H1 (cell line): ENCODE results near the gene CAVIN4. TPM values are rescaled to one million over a fixed set of nuclear protein-coding genes. Genes with fewer than 3 reads are reported as not detected.

Experiments
- CTCF ChIA-PET: fragments of 300-600 bp; sonication (Branson Sonifier 250); formaldehyde crosslinking; loops from one replicate; lab custom pipeline; 2021; ENCODE audit not compliant: partially characterized antibody; lab: Charles Lee
- POLR2A ChIA-PET: fragments of 300-600 bp; sonication (Branson Sonifier 250); formaldehyde crosslinking; loops from one replicate; lab custom pipeline; 2021; ENCODE audit warnings: inconsistent platforms; ENCODE audit not compliant: partially characterized antibody; lab: Charles Lee
- DNase-seq, 2 experiments: peaks; one replicate each; pipeline versions ENCODE4 v3.0.0 to v3.0.0-alpha.2; 2010 to 2022; ENCODE audit warnings: low spot score in 2 of 2, low read depth in 1 of 2, mixed read lengths in 1 of 2
- FAIRE-seq: peaks from 2 replicates; lab custom pipeline; 2011; peaks lifted over from hg19 to GRCh38; lab: Jason Lieb, UNC
- H2AFZ ChIP-seq: 2 replicates; pipeline ENCODE4 v1.8.1; 2012; ENCODE audit warnings: low read length, inconsistent platforms
- H2AK5ac ChIP-seq: 2 replicates; pipeline ENCODE4 v1.6.1; 2013; ENCODE audit warnings: low read depth, low read length
- H2BK120ac ChIP-seq: replicated peaks from 2 replicates; pipeline ENCODE3; 2013; ENCODE audit warnings: low read depth, low read length, inconsistent platforms
- H2BK12ac ChIP-seq: 2 replicates; pipeline ENCODE4 v1.6.1; 2013; ENCODE audit warnings: low read depth, low read length
- H2BK15ac ChIP-seq: 2 replicates; pipeline ENCODE4 v1.6.1; 2013; ENCODE audit warnings: low read length
- H2BK20ac ChIP-seq: 2 replicates; pipeline ENCODE4 v1.6.1; 2013; ENCODE audit warnings: low read length
- H2BK5ac ChIP-seq: 2 replicates; pipeline ENCODE4 v1.6.1; 2013; ENCODE audit warnings: low read depth, low read length
- H3K14ac ChIP-seq: 2 replicates; pipeline ENCODE4 v1.6.1; 2013; ENCODE audit warnings: inconsistent platforms; ENCODE audit not compliant: insufficient read length
- H3K18ac ChIP-seq: 2 replicates; pipeline ENCODE4 v1.6.1; 2013; ENCODE audit warnings: low read length; ENCODE audit errors: extremely low read depth
- H3K23ac ChIP-seq: 2 replicates; pipeline ENCODE4 v1.6.1; 2013; ENCODE audit warnings: inconsistent platforms; ENCODE audit not compliant: insufficient read length
- H3K23me2 ChIP-seq: 2 replicates; pipeline ENCODE4 v1.6.1; 2013; ENCODE audit warnings: low read depth, low read length
- H3K27ac ChIP-seq: 2 replicates; pipeline ENCODE4 v1.6.1; 2011; ENCODE audit warnings: low read depth, low read length, inconsistent platforms
- H3K27me3 ChIP-seq, 4 experiments: replicated peaks in 1 of 4; 1 replicate in 1 of 4; 2 replicates in 3 of 4; pipeline versions ENCODE4 v1.6.1 to v1.8.1; 2011 to 2013; ENCODE audit warnings: low read length in 3 of 4, mild to moderate bottlenecking in 3 of 4, inconsistent platforms in 2 of 4, mixed read lengths in 2 of 4, moderate library complexity in 1 of 4; ENCODE audit not compliant: control insufficient read depth in 3 of 4, insufficient read depth in 3 of 4; ENCODE audit errors: extremely low read depth in 1 of 4
- H3K36me3 ChIP-seq, 4 experiments: 2 replicates each; pipeline versions ENCODE4 v1.6.1 to v1.8.1; 2011 to 2013; ENCODE audit warnings: mild to moderate bottlenecking in 4 of 4, low read length in 3 of 4, moderate library complexity in 2 of 4, control low read depth in 1 of 4, inconsistent platforms in 1 of 4; ENCODE audit not compliant: insufficient read depth in 4 of 4, control insufficient read depth in 2 of 4
- H3K4ac ChIP-seq: replicated peaks from 2 replicates; pipeline ENCODE3; 2013; ENCODE audit warnings: low read length, low read depth, mixed read lengths, inconsistent platforms; ENCODE audit not compliant: insufficient read length
- H3K4me1 ChIP-seq, 4 experiments: replicated peaks in 1 of 4; 1 replicate in 1 of 4; 2 replicates in 3 of 4; pipeline versions ENCODE4 v1.6.1 to v1.8.1; 2011 to 2013; ENCODE audit warnings: low read length in 3 of 4, inconsistent platforms in 2 of 4, mixed read lengths in 1 of 4; ENCODE audit not compliant: insufficient read depth in 4 of 4, control insufficient read depth in 3 of 4
- H3K4me2 ChIP-seq, 2 experiments: 2 replicates each; pipeline versions ENCODE4 v1.6.1 to v1.8.1; 2011 to 2013; ENCODE audit warnings: low read depth in 2 of 2, low read length in 2 of 2, control low read depth in 1 of 2, inconsistent platforms in 1 of 2, mild to moderate bottlenecking in 1 of 2; ENCODE audit not compliant: insufficient read depth in 1 of 2
- H3K4me3 ChIP-seq, 4 experiments: fragments of 200-600, 300-600 bp in 1 of 4; sonication (generic), shearing (Covaris generic), sonication (Bioruptor Twin) in 1 of 4; 2 replicates each; pipeline versions ENCODE4 v1.5.1 to v1.8.1; 2011 to 2016; ENCODE audit warnings: low read length in 4 of 4, low read depth in 3 of 4, control low read depth in 2 of 4, inconsistent platforms in 2 of 4, mild to moderate bottlenecking in 2 of 4, mixed read lengths in 1 of 4, moderate library complexity in 1 of 4; ENCODE audit not compliant: insufficient read depth in 2 of 4; ENCODE audit errors: extremely low read depth in 1 of 4
- H3K56ac ChIP-seq: replicated peaks from 2 replicates; pipeline ENCODE3; 2013; ENCODE audit warnings: low read depth, mild to moderate bottlenecking, mixed read lengths, low read length, inconsistent platforms; ENCODE audit not compliant: insufficient read length
- H3K79me1 ChIP-seq: 2 replicates; pipeline ENCODE4 v1.6.1; 2013; ENCODE audit warnings: low read depth, low read length, control low read depth
- H3K79me2 ChIP-seq, 2 experiments: 2 replicates each; pipeline versions ENCODE4 v1.6.1 to v1.8.1; 2012 to 2013; ENCODE audit warnings: low read length in 2 of 2, mild to moderate bottlenecking in 2 of 2, inconsistent platforms in 1 of 2; ENCODE audit not compliant: insufficient read depth in 2 of 2, control insufficient read depth in 1 of 2
- H3K9ac ChIP-seq, 4 experiments: replicated peaks in 1 of 4; 1 replicate in 1 of 4; 2 replicates in 3 of 4; pipeline versions ENCODE4 v1.6.1 to v1.8.1; 2011 to 2013; ENCODE audit warnings: low read depth in 3 of 4, low read length in 3 of 4, control low read depth in 2 of 4, mild to moderate bottlenecking in 2 of 4, moderate library complexity in 2 of 4, inconsistent platforms in 1 of 4; ENCODE audit errors: extremely low read depth in 1 of 4
- H3K9me3 ChIP-seq, 2 experiments: 2 replicates each; pipeline versions ENCODE4 v1.6.1 to v1.8.1; 2012 to 2013; ENCODE audit warnings: mild to moderate bottlenecking in 2 of 2, moderate library complexity in 2 of 2, control low read depth in 1 of 2, inconsistent platforms in 1 of 2, low read depth in 1 of 2, low read length in 1 of 2, mixed read lengths in 1 of 2; ENCODE audit not compliant: insufficient read depth in 2 of 2
- H4K20me1 ChIP-seq, 2 experiments: replicated peaks in 1 of 2; 2 replicates each; pipeline versions ENCODE3 to v1.8.1; 2011 to 2013; ENCODE audit warnings: inconsistent platforms in 2 of 2, low read length in 2 of 2, mild to moderate bottlenecking in 1 of 2; ENCODE audit not compliant: insufficient read depth in 2 of 2, control insufficient read depth in 1 of 2
- H4K5ac ChIP-seq: 2 replicates; pipeline ENCODE4 v1.6.1; 2013; ENCODE audit warnings: low read length, low read depth, mixed read lengths, inconsistent platforms; ENCODE audit not compliant: insufficient read length
- H4K8ac ChIP-seq: 2 replicates; pipeline ENCODE4 v1.8.0; 2013; ENCODE audit warnings: mild to moderate bottlenecking, moderate library complexity, low read length, inconsistent platforms; ENCODE audit not compliant: insufficient read depth; ENCODE audit errors: extremely low read depth
- H4K91ac ChIP-seq: replicated peaks from 2 replicates; pipeline ENCODE3; 2013; ENCODE audit warnings: low read length, mixed read lengths, inconsistent platforms; ENCODE audit not compliant: insufficient read length
- BRCA1 ChIP-seq: IDR thresholded peaks from 2 replicates; pipeline ENCODE4 v1.6.1; 2012; ENCODE audit warnings: low read depth, low read length, improper control_type of control experiment
- CEBPB ChIP-seq: IDR thresholded peaks from 2 replicates; pipeline ENCODE4 v1.6.1; 2012; ENCODE audit warnings: low read depth, low read length
- CTCF ChIP-seq, 3 experiments: IDR thresholded peaks; 1 replicate in 2 of 3; 2 replicates in 1 of 3; pipeline versions ENCODE4 v1.5.1 to v1.6.1; 2011; ENCODE audit warnings: low read length in 3 of 3, mild to moderate bottlenecking in 3 of 3, inconsistent platforms in 2 of 3, low read depth in 1 of 3, moderate library complexity in 1 of 3; ENCODE audit not compliant: insufficient read depth in 1 of 3; ENCODE audit errors: control extremely low read depth in 1 of 3
- EP300 ChIP-seq, 2 experiments: IDR thresholded peaks; 1 replicate in 1 of 2; 2 replicates in 1 of 2; pipeline ENCODE4 v1.6.1; 2011 to 2012; ENCODE audit warnings: low read depth in 2 of 2, low read length in 2 of 2, mild to moderate bottlenecking in 2 of 2, borderline replicate concordance in 1 of 2, inconsistent platforms in 1 of 2, moderate library complexity in 1 of 2
- JUN ChIP-seq: IDR thresholded peaks from 2 replicates; pipeline ENCODE4 v1.6.1; 2011; ENCODE audit warnings: low read depth, mild to moderate bottlenecking, improper control_type of control experiment, low read length
- NANOG ChIP-seq: IDR thresholded peaks from 2 replicates; pipeline ENCODE4 v1.6.1; 2011; ENCODE audit warnings: low read length, low read depth, mild to moderate bottlenecking, inconsistent platforms; ENCODE audit not compliant: insufficient read depth, poor library complexity, severe bottlenecking
- RNF2 ChIP-seq: fragments of 200-900, 300-1000 bp; sonication (generic); IDR thresholded peaks from 2 replicates; pipeline ENCODE4 v1.7.1; 2016; ENCODE audit warnings: borderline replicate concordance, low read depth, mild to moderate bottlenecking, antibody characterized with exemption, low read length; ENCODE audit not compliant: poor library complexity, severe bottlenecking; ENCODE audit errors: missing control alignments
- RXRA ChIP-seq: IDR thresholded peaks from 2 replicates; pipeline ENCODE4 v1.6.1; 2011; ENCODE audit warnings: low read depth, mild to moderate bottlenecking, low read length, moderate library complexity; ENCODE audit not compliant: insufficient read depth
- SP1 ChIP-seq: IDR thresholded peaks from 2 replicates; pipeline ENCODE4 v1.6.1; 2011; ENCODE audit warnings: low read depth, low read length
- SP4 ChIP-seq: IDR thresholded peaks from 2 replicates; pipeline ENCODE4 v1.6.1; 2012; ENCODE audit warnings: low read length, inconsistent platforms
- TCF12 ChIP-seq: IDR thresholded peaks from 2 replicates; pipeline ENCODE4 v1.6.1; 2011; ENCODE audit warnings: low read depth, mild to moderate bottlenecking, low read length
- TEAD4 ChIP-seq: IDR thresholded peaks from 2 replicates; pipeline ENCODE4 v1.6.1; 2012; ENCODE audit warnings: low read depth, low read length, inconsistent platforms, mixed read lengths
- WGBS, 2 experiments: shearing (Covaris generic) in 1 of 2; methylation state at CpG; one replicate each; pipeline versions ENCODE4 v1.1.6 to v1.1.7; 2013 to 2015; ENCODE audit warnings: low lambda C conversion rate in 2 of 2, mixed read lengths in 2 of 2, inconsistent platforms in 1 of 2, low coverage in 1 of 2, missing lambda C conversion rate in 1 of 2; ENCODE audit not compliant: insufficient replicate concordance in 2 of 2, insufficient coverage in 1 of 2, insufficient read length in 1 of 2; ENCODE audit errors: extremely low coverage in 1 of 2, missing lambda C conversion rate in 1 of 2; 5-methylcytosine and 5-hydroxymethylcytosine counted together
- polyA plus RNA-seq, 7 experiments: library from polyadenylated mRNA; depleted of rRNA in 3 of 7; stranded (reverse) in 5 of 7; unstranded in 2 of 7; fragments of >200 nt in 5 of 7; fragments of 200-250 nt in 2 of 7; gene quantifications; 1 replicate in 5 of 7; 2 replicates in 1 of 7; 4 replicates in 1 of 7; pipeline versions ENCODE4 v1.2.1 to v1.2.3, GENCODE V29; 2011 to 2013; ENCODE audit warnings: missing spikeins in 2 of 7, mixed read lengths in 2 of 7
- total RNA-seq: library from RNA; stranded (reverse); fragmentation: NEBNext Ultra II Directional; extraction: Animal tissue kit (Norgen Biotek cat#: 25700); gene quantifications from 2 replicates; pipeline ENCODE4 v1.2.1, GENCODE V29; 2021

Gene CAVIN4
- total and polyA plus RNA-seq, 2 of the 8 experiments (the other 6 are each of a cell fraction or from before 2014, with no cell fraction given), result 2.3 to 9.1 TPM

GRCh38 chr9:100580257-100580656 lies 2.4 kb downstream of the CAVIN4 start:
- Histone ChIP-seq H4K20me1 (peaks cover 1 to 2% of the 10 kb centered on the region in 2 experiments), H3K18ac (no peak overlapping the region), H3K4me3 (no peak overlapping the region), H3K9ac (no peak overlapping the region), H3K27ac (no peak overlapping the region), H3K79me1 (no peaks in the 10 kb centered on the region), H2AK5ac (no peak overlapping the region), H2BK5ac (no peak overlapping the region), H2BK12ac (no peak overlapping the region), H3K79me2 (no peaks in the 10 kb centered on the region), H4K91ac (no peak overlapping the region), H3K9me3 (no peaks in the 10 kb centered on the region), H3K56ac (no peak overlapping the region), H3K4me2 (no peak overlapping the region), H2AFZ (no peak overlapping the region), H4K5ac (no peak overlapping the region), H2BK120ac (no peak overlapping the region), H3K23ac (no peak overlapping the region), H3K36me3 (peaks cover 3 to 68% (median 24%) of the 10 kb centered on the region in 4 experiments; a peak in 7 of 8 replicates), H3K4me1 (no peaks in the 10 kb centered on the region), H3K4ac (no peak overlapping the region), H3K23me2 (no peaks in the 10 kb centered on the region), H2BK15ac (no peak overlapping the region), H2BK20ac (no peak overlapping the region), H4K8ac (no peak overlapping the region), H3K14ac (no peak overlapping the region), H3K27me3 (no peaks in the 10 kb centered on the region)
- POLR2A ChIA-PET, result no interaction called here
- DNase-seq (no peak), FAIRE-seq (no peak)
- CTCF ChIA-PET, result interaction anchor here (0.9 to 1.3 kb wide), 3 partner anchors 9 to 18 kb away, joined by 3 to 4 read pairs (median 3); no protein-coding TSS in a partner anchor
- 94% methylated on average over 3 of the region's 3 CpGs; no CpG with 5 or more reads in 1 of the 2 experiments for WGBS, 2 experiments
- no peak for TF ChIP-seq RXRA
- no peak for TF ChIP-seq BRCA1
- TF ChIP-seq SP4, result no peak
- TF ChIP-seq JUN, result no peak
- no peak for TF ChIP-seq CTCF (IDR thresholded peaks at IDR 0.05; ENCODE audit: control extremely low read depth in 1 of 3, insufficient read depth in 1 of 3, low read depth in 1 of 3, low read length in 3 of 3)
- no peak for TF ChIP-seq TEAD4
- no peak for TF ChIP-seq TCF12
- TF ChIP-seq NANOG, result no peak
- TF ChIP-seq SP1, result no peak
- no peak for TF ChIP-seq CEBPB
- no peak for TF ChIP-seq EP300 (IDR thresholded peaks at IDR 0.05; ENCODE audit: borderline replicate concordance in 1 of 2, low read depth in 2 of 2, low read length in 2 of 2)
- no peak for TF ChIP-seq RNF2
